Activated CD8-positive, alpha-beta memory T cell treated with anti-CD3 and anti-CD28 coated beads, Interleukin-2, amount 50 U/mL, for 24 hours (primary cell): ENCODE results near the gene UMODL1.

ENCODE experiments used
- DNase-seq: peaks from one replicate; pipeline ENCODE4 v3.0.0-alpha.2; 2020; ENCODE audit errors: extremely low read depth

The UMODL1 gene

DNA sequence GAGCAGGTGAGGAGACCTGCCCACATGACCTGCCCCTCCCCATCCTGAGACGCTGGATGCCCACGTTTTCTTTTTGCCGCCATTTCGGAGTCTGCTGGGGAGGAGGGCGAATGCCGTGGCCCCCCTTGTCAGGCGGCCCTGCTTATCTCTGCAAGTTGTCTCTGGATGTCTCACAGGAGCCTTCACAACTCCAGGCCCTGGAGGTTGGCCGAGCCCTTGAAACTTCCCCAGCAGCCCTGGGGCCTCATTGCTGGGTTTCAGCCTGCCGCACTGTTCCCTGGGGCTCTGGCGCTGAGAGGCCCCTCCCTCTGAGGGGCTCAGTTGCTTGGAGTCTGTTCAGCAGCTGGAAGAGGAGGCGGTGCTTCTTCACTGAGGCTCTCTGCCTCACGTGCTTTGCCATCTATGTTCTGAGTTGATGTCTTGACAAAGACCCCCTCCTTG lies 31.2 kb upstream of the UMODL1 start:
- DNase-seq = no peak

DNA sequence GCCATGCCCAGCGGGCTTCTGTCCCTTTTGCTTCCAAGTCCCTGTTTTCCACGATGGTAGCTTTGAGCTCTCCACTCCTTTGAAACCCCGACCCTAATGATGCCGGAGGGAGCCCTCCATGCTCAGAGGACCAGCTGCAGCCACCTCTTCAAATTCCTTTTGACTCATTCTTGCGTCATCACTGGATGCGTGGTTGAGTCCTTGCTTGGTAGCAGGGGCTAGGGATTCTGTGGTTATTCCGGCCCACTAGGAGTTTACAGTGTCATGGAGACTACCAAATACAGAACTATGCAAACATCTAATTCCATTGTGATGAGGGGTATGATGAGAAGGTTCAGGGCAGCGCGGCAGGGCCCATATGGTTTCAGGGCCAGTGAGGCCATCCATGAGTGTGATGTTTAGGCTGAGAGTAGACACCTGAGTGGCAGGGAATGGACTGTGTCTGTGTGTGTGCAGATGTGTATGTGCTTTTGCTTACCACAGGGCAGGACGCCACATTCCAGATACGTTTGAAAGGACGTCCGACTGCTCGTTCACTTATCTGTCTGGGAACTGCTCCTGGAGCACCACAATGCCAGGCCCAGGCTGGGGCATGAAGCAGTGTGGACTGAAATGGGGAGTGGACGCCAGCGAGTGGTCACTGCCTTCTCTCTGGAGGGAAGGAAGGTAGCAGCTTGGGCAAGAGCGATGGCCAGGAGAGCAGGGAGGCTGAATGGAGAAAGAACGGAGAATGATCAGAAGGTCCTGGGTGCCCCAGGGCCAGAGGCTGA lies 30.5 kb upstream of the UMODL1 start:
- no peak for DNase-seq

DNA sequence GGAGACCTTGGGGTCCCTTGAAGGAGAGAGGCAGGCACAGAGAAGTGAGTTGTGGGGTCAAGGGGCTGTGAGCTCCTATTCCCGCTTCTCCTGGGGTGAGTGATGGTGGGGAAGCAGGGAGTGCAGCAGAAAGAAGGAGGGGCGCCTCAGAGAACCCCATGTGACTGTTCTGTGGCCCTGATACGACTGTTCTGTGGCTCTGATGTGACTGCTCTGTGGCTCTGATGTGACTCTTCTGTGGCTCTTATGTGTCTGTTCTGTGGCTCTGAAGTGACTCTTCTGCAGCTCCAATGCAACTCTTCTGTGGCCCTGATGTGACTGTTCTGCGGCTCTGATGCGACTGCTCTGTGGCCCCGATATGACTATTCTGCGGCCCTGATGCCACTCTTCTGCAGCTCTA lies 29.9 kb upstream of the UMODL1 start:
- no peak for DNase-seq

DNA sequence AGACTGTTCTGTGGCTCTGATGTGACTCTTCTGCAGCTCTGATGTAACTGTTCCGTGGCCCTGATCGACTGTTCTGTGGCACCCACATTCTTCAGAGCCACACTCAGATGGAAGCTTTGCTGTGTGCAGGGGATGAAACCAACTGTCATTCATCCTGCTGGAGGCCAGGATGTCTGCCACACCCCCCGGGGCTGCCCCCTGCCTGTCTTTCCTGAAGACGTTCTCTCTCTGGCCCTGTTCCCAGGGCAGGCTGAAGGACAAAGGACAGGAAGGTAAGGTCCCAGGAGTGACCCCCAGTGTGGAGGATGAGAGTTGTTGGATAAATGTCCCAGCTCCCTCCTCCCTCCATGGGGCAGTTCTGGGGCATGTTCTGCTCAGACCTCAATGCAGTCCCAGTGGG lies 29.4 kb upstream of the UMODL1 start:
- no peak for DNase-seq

DNA sequence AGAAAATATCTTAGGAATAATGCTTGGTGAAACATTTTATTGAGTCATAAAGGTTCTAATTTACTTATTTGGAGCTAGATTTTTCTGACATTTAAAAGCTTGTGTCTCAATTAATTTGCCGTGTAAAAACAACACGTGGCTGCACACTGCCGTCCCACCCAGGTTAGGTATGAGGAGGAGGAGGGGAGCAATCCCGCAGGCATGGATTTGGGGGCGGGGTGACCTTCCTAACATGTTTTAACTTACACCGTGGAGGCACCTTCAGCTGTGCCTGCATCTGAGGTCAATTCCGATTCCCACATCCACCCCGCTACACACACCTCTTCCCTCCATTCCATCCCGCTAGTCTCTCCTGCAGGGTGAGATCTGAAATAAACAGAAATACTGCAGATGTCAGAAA lies 28.5 kb upstream of the UMODL1 start:
- no peak for DNase-seq

DNA sequence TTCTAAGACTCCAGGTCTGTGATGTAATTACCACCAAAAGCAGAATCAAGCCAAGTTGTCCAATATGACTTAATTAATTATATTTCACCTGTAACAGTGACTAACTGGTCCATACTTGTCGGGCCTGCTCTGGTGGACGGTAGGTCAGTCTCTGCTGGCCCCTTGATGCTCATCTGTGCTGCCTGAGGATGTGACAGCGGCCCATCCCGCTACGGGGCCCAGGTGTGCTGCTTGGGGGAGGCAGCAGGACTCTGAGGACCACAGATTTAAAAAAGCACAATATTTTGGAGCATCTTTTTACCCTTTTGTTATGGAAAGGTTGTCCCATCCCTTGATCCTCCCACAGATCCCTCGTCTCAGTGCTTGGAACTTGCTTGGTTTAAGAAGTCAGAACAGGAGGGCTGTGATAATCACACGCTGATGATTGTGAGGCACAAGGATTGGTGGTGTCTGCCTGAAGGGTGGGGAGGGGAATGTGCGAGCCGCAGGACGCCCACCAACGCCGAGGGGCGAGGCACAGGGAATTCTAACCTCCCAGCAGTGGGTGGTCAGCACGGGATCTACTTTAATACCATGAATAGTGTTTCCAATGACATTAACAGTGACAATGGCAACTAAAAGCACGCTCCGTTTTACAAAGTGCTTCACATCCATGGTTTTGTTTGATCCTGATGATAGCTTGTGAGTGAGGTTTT lies 27.8 kb upstream of the UMODL1 start:
- no peak for DNase-seq

DNA sequence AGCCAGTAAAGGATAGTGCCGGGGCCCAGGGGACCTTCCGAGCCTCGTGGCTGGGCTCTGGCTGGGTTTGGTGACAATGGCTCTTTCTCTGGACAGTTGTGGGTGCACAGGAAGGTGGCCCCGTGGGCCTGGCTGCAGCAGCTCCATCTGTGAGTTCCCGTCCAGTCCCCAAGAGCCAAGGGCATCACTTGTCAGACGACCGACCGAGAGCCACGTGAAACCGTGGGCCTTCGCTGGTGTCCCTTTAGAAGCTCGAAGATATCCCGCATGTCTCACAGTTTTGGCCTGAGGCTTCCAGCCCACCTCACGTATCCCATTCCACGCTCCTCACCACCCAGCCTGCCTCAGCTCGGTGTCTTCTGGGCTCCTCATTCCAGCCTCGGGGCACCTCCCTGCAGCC lies 27.2 kb upstream of the UMODL1 start:
- no peak for DNase-seq

DNA sequence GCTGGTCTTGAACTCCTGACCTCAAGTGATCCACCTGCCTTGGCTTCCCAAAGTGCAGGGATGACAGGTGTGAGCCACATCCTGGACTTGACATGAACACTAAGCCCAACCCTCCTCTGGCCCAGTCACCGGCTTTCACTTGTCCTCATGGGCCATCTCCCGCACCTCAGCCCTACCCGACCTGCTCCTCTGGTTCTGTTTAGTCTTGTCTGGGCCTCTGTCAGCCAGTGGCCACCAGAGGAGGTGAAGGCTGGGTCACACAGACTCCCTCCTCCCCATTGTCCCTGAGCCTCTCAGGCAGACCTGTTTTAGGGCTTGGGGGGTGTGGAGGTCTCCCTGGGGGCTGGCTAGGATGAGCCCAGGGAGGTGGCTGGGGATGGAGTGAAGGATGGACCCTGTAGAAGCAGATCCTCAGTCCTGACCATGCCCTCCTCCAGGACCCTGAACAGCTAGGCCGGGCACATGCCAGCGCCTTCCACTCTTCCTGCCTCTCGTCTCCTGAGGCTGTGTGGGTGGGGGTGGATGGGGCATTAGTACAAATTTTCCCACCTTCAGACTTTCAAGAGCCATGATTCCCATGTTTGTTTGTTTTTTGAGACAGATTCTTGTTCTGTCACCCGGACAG lies 26.1 kb upstream of the UMODL1 start:
- DNase-seq = no peak

DNA sequence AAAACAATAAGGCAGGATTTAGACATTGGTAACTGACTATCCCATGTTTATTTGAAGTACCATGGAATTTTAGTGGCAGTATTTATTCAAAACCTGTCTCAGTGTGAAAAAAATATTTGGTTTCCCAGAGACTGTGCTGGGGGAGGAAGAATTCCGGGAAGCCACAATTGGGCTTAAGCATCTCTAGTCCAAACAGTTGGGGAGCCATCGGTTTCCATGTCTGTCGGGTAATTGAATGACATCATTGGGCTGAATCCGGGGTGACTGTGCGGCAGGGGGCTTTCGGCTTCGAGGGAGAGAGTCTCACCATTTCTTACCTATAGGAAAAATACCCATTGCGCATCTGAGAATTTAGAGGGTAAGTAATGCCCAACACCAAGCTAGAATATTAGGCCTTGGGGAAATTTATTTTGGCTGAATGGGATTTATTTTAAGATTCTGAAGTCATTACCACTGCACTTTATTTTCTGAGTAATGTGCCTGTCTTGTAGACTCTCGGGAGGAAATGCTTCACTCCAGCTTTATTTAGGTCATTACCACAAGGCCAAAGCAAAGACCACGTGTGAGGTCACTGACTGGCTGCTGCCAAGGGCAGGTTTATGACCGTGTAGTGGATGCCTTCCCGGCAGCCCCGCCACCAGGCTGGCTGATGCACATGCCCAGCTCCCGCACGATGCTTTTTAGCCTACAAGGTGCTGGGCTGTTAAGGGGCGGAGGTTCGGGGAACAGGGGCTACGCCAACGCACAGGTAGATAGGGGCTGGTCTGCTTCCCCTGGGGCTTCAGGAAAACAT lies 23.1 kb upstream of the UMODL1 start:
- no peak for DNase-seq

DNA sequence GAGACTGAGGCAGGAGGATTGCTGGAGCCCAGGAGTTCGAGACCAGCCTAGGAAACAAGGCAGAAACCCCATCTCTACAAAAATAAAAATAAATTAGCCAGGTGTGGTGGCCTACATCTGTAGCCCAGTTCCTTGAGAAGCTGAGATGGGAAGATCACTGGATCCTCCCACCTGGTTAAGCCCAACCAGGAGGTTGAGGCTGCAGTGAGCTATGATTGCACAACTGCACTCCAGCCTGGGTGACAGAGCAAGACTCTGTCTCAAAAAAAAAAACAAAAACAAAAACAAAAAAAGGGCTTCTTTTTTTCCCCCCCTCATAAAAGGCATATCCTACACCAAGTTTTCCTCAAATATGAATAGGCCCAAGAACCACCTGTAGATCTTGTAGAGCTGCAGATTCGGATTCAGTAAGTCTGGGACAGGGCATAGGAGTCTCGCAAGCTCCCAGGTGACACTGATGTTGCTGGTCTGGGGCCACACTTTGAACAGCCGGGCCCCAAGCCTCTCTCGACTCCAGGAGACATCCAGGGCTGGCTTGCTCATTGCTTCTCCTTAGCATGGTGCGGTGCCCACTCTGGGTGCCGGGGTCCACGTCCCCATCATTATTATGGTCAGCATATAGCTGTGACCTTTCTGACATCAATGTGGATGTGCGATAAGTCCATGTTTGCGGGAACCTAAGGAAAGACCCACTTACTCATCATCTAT lies 22.1 kb upstream of the UMODL1 start:
- DNase-seq = no peak

DNA sequence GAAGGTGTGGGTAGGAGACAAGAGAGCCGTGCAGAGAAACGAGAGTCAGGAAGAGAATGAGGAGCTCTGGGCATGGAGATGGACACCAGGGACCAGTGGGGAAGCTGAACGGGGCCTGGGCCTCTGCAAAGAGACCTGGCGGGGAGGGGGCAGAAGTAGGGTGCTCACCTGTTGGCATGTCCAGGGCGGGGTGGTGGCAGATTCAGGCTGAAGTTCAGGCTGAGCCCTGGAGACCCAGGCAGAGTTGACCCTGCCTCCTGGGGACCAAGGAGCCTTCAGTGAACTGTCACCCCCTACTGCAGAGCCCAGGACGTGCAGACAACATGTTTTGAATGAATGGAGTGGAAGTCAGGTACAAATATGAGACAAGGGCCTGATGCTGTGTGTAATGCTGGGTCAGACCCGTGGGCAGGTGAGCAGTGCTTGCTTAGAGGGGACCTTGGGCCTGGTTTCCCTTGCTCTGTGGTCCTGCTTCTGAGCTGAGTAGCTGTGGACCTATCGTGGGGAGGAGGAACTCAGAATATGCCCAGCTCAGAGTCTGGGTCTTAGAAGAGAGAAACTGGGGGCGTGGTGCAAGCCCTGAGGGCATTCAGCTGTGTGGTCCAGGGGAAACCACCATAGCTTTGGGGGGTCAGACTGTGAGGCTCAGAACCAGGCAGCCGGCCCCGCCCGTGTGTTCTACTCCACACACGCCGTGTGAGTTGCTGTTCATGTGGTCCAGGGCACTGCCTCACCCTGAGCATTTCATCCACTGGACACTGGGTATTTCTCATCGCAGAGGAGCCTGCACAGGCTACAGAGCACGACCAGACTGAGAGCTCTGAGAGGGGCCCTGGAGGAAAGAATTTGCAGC lies 21.3 kb upstream of the UMODL1 start:
- no peak for DNase-seq

DNA sequence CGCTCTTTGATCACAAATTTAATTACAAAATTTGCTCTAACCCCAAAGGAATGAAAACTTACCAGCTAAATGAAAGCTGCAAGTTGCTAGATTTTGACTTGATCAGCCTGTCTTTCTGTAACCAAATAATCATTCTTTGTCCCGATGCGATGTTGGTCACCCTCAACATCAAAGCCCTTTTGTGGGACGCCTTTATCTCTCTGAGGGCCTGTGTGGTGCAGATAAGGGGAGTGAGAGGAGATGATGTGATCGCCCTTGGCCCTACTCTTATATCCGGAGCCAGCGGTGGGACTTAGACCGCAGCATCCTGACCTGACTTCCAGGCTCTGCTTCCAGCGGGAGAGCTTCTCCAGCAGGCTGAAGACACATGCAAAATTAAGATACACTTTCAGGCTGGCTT lies 19.3 kb upstream of the UMODL1 start:
- DNase-seq = no peak

DNA sequence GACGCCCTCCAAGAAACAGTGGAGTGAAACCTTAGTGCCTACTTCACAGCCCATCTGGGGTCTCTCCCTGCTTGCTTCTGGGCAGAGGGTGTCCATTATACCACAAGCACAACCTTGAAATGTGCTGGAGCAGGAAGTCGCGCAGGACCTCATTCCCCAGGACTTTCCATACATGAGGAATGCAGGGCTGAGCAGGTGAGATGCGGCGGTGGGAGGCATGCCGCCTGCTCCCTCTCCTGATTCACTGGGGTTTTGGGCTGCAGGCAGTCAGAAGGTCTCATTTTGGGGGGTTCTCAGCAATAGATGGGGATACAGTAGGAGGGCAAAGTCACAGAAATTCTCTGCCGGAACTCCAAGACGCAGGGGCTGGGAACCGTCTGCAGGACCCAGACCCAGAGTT lies 15.7 kb upstream of the UMODL1 start:
- no peak for DNase-seq

DNA sequence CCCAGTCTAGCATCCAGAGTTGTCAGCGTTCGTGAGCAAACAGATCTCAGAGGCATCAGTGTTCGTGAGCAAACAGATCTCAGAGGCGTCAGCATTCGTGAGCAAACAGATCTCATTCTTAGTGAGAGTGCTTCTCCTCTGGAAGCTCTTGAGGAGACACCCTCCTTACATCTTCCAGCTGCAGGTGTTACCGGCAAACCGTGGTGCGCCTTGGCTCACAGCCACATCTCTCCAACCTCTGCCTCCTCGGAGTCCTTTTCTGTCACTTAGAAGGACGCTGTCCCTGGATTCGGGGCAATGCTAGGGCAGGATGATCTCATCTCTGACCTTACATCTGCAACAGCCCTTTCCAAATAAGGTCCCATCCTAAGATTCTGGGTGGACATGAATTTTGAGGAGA lies 14.6 kb upstream of the UMODL1 start:
- no peak for DNase-seq

DNA sequence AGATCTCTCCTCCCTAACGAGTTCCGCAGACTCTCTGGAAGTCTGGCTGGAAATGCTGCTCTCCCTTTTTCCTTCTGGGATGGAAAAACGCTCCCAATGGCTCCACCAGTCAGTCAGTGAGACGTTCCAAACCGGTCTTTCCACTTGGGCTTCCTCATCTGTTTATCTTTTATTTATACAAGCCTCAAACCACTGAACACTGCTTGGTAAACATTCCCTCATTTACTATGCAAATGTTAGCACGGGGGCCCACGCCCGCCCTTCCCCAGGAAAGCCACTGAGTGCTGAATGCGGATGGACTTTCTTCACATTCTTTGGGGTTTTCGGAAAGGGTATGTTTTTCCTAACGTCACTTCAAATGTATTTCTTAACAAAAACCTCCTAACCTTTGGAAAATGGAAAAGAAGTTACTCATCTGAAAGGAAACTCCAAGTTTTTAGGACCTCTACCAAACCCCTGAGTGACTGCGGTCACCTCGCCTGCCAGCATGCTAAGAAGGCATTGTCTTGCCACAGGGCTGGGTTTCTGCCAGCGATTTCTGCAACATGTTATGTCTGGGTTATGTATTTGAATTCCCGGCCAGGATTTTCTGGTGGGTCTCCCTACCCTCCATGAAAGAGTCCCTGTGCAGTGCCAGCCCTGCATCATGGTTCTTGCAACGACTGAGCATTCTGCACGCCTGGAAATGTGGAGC lies 14.0 kb upstream of the UMODL1 start:
- DNase-seq = no peak

DNA sequence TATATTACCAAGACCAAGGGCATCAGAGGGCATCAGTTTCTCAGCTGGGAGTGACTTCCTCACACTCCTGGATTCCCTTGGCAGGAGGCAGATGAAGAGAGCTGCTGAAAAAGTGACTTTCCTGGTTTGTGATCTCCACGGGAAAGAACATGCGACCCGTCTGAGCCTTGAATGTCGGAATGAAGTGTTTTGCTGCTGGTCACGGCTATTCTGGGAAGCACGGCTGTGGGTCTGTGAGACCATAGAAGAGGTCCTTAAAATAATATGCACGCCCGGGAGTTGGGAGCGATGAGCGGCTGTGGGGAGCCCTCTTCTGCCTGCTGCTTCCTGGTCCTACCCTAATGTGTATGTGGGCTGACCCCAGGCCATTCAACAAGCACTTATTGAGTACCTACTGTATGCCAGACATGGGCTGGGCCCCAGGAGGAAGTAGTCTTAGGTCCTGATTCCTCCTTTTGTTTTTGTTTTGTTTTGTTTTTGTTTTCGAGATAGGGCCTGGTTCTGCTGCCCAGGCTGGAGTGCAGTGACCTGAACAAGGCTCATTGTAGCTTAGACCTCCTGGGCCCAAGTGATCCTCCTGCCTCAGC lies 13.2 kb upstream of the UMODL1 start:
- DNase-seq = no peak

DNA sequence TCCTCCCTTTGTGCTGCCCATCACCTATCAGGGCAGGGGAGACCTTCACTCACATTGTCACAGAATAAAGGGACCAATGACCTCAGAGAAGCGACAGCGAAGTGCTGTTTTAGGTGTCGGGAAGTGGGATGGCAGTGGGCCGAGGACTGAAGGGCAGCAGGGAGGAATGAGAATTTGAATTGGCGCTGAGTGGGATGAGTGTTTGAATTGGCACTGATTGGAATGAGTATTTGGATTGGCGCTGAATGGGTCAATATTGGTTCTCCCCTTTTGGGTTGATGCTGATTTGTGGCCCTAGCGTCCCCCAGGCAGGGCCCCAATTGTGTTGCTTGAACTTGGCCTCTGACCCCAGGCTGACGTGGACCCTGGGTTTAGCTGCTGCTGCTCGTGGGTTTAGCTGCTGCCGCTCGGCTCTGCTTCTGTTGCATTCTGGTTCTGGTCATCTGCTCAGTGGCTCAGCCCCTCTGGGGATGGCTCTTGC lies 12.4 kb upstream of the UMODL1 start:
- DNase-seq = no peak

DNA sequence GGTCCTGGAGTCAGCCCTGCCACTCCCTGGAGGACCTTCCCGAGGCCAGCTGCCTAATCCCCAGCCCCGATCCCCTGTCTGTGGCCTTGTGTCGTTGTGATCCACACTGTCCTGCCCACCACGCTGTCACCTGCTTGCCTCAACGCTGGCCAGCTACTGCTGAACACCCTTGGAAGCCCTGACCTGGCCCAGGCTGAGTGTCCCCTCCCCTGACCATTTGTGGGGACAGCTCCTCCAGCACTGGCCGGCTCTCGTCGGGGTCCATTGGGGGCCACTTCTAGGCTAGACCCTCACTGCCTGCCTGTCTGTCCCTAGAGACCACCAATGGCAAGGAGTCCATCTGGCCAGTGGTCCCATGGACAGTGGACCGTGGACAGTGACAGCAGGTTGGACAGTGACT lies 12.0 kb upstream of the UMODL1 start:
- no peak for DNase-seq

DNA sequence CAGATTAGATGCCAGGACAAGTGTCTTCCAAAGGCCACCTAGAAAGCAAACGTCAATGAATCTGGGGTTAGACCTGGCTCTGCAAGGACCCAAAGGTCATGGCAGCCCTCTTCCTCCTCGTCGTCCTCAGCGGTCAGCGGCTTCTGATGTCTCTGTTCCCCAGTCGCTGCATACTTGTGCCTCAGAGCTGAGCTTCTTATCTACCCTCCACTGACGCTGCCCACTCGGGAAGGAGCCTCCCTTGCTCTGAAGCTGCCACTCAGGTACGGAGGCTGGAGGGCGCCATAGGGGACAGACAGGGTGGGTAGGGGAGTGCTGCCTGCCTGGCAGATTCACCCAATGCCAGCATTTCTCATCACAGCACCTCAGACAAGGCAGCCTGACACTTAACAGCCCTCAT lies 11.4 kb upstream of the UMODL1 start:
- no peak for DNase-seq

DNA sequence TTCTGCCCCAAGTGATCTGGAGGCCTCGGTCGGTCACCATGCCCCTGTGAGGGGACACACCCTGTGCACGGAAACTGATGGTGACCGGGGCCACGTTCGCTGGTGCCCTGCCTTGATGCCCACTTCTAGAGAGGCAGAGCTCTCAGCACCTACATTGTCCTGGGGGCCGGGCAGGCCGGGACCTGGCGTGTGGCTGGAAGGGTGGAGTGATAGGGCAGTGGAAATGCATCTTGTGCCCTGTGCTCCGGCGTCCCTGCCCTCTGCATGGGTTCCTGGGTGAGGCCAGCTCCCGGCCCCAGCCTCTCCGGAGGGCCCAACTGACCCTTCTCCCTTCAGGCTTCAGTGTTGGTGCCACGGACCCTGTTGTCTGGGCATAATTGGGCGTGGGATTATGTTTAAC lies 11.0 kb upstream of the UMODL1 start:
- DNase-seq = no peak
